Measurements from ENCODE around the gene ANKRD40.

DNA sequence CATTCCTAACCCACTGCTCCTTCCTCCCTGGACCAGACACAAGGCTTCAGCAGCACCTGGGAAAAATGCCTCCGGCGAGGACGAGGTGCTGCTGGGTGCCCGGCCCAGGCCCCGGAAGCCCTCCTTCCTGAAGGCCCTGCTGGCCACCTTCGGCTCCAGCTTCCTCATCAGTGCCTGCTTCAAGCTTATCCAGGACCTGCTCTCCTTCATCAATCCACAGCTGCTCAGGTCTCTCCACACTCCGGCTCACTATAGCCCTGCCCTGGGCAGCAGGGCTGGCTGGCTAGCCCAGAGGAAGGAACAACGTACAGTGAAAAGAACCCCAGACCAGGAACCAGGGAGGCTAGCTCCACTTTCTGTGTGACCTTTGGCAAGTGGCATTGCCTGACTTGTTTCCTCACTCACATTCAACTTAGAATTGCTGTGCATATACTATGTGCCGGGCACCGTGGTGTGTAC is 46.8 kb downstream of the ANKRD40 start:
- TF ChIP-seq, protein P1, sequence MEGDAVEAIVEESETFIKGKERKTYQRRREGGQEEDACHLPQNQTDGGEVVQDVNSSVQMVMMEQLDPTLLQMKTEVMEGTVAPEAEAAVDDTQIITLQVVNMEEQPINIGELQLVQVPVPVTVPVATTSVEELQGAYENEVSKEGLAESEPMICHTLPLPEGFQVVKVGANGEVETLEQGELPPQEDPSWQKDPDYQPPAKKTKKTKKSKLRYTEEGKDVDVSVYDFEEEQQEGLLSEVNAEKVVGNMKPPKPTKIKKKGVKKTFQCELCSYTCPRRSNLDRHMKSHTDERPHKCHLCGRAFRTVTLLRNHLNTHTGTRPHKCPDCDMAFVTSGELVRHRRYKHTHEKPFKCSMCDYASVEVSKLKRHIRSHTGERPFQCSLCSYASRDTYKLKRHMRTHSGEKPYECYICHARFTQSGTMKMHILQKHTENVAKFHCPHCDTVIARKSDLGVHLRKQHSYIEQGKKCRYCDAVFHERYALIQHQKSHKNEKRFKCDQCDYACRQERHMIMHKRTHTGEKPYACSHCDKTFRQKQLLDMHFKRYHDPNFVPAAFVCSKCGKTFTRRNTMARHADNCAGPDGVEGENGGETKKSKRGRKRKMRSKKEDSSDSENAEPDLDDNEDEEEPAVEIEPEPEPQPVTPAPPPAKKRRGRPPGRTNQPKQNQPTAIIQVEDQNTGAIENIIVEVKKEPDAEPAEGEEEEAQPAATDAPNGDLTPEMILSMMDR (IDR thresholded peaks at IDR 0.05), result no peak
- no peak for TF ChIP-seq POLR2A (IDR thresholded peaks at IDR 0.05)

Data from Peyer's patch (tissue), 4 donors.